SK-N-SH treated with all-trans-retinoic acid at 6 μM for 48 hours (cell line): ENCODE data around the gene R3HDM2.

Experiments used
- ATAC-seq: fragments of 200-7000 bp; cut with Tn5 transposase; 3 replicates; pipeline ENCODE4 v1.9.1; 2020; ENCODE audit warnings: mild to moderate bottlenecking, moderate library complexity
- ARNTL ChIP-seq: fragments of 450-650 bp; formaldehyde crosslinking; IDR thresholded peaks from 2 replicates; pipeline ENCODE4 v1.5.0; 2020; ENCODE audit warnings: low read depth, mild to moderate bottlenecking, moderate library complexity, borderline replicate concordance
- BACH2 ChIP-seq: fragments of 250-450 bp; sonication (Bioruptor Pico); IDR thresholded peaks from 2 replicates; pipeline ENCODE4 v1.9.0; 2021; ENCODE audit warnings: mild to moderate bottlenecking, borderline replicate concordance
- CREB5 ChIP-seq: fragments of 250-450 bp; sonication (Bioruptor Pico); IDR thresholded peaks from 2 replicates; pipeline ENCODE4 v1.5.1; 2020; ENCODE audit warnings: low read depth, mild to moderate bottlenecking, moderate library complexity
- CSDC2 ChIP-seq: fragments of 250-450 bp; sonication (Bioruptor Pico); IDR thresholded peaks from 2 replicates; pipeline ENCODE4 v1.5.0; 2020; ENCODE audit warnings: mild to moderate bottlenecking, moderate library complexity
- ESRRG ChIP-seq: fragments of 250-450 bp; sonication (Bioruptor Pico); IDR thresholded peaks from 2 replicates; pipeline ENCODE4 v1.6.1; 2021; ENCODE audit warnings: mild to moderate bottlenecking
- GLIS3 ChIP-seq: fragments of 250-450 bp; sonication (Bioruptor Pico); IDR thresholded peaks from 2 replicates; pipeline ENCODE4 v1.5.0; 2020; ENCODE audit warnings: mild to moderate bottlenecking, moderate library complexity
- ISL1 ChIP-seq: fragments of 250-450 bp; sonication (Bioruptor Pico); IDR thresholded peaks from 2 replicates; pipeline ENCODE4 v2.1.2; 2022; ENCODE audit warnings: mild to moderate bottlenecking, moderate library complexity
- OSR1 ChIP-seq: fragments of 250-450 bp; sonication (Bioruptor Pico); IDR thresholded peaks from 2 replicates; pipeline ENCODE4 v1.8.0; 2022; ENCODE audit warnings: moderate library complexity, mild to moderate bottlenecking, inconsistent platforms
- PPARA ChIP-seq: fragments of 250-450 bp; sonication (Bioruptor Pico); IDR thresholded peaks from 2 replicates; pipeline ENCODE4 v1.5.0; 2020; ENCODE audit warnings: mild to moderate bottlenecking, borderline replicate concordance
- RARB ChIP-seq: fragments of 250-450 bp; sonication (Bioruptor Pico); IDR thresholded peaks from 2 replicates; pipeline ENCODE4 v1.8.0; 2021; ENCODE audit warnings: mild to moderate bottlenecking, moderate library complexity
- SNAI2 ChIP-seq: fragments of 250-450 bp; sonication (Bioruptor Pico); IDR thresholded peaks from 2 replicates; pipeline ENCODE4 v1.5.0; 2020; ENCODE audit warnings: mild to moderate bottlenecking, moderate library complexity
- TCF4 ChIP-seq: fragments of 250-450 bp; sonication (Bioruptor Pico); IDR thresholded peaks from 2 replicates; pipeline ENCODE4 v1.8.0; 2021; ENCODE audit warnings: mild to moderate bottlenecking, moderate library complexity, borderline replicate concordance
- TOX ChIP-seq: fragments of 250-450 bp; sonication (Bioruptor Pico); IDR thresholded peaks from 2 replicates; pipeline ENCODE4 v1.8.0; 2021; ENCODE audit warnings: mild to moderate bottlenecking, moderate library complexity, borderline replicate concordance
- TSHZ2 ChIP-seq: fragments of 250-450 bp; sonication (Bioruptor Pico); IDR thresholded peaks from 2 replicates; pipeline ENCODE4 v1.5.0; 2020; ENCODE audit warnings: mild to moderate bottlenecking, moderate library complexity
- ZC3H10 ChIP-seq: fragments of 250-450 bp; sonication (Bioruptor Pico); IDR thresholded peaks from 2 replicates; pipeline ENCODE4 v1.5.1; 2021; ENCODE audit warnings: mild to moderate bottlenecking, moderate library complexity
- ZFP3 ChIP-seq: fragments of 250-450 bp; sonication (Bioruptor Pico); IDR thresholded peaks from 2 replicates; pipeline ENCODE4 v1.5.0; 2020; ENCODE audit warnings: mild to moderate bottlenecking, moderate library complexity
- ZFP30 ChIP-seq: fragments of 450-650 bp; formaldehyde crosslinking; IDR thresholded peaks from 2 replicates; pipeline ENCODE4 v1.5.0; 2022; ENCODE audit warnings: mild to moderate bottlenecking, moderate library complexity
- ZNF565 ChIP-seq: fragments of 450-650 bp; formaldehyde crosslinking; conservative IDR thresholded peaks from 2 replicates; pipeline ENCODE4 v1.5.0; 2020; ENCODE audit warnings: low read depth, mild to moderate bottlenecking, moderate library complexity
- ZNF70 ChIP-seq: fragments of 450-650 bp; formaldehyde crosslinking; IDR thresholded peaks from 2 replicates; pipeline ENCODE4 v1.5.0; 2020; ENCODE audit warnings: mild to moderate bottlenecking, moderate library complexity
- ZNF8 ChIP-seq: fragments of 450-650 bp; formaldehyde crosslinking; IDR thresholded peaks from 2 replicates; pipeline ENCODE4 v1.5.0; 2020; ENCODE audit warnings: mild to moderate bottlenecking, moderate library complexity
- TF ChIP-seq, protein P1 (sequence below): fragments of 250-450 bp; sonication (Bioruptor Pico); IDR thresholded peaks from 2 replicates; pipeline ENCODE4 v1.5.1; 2021; ENCODE audit warnings: mild to moderate bottlenecking, moderate library complexity
- TF ChIP-seq, protein P2 (sequence below): fragments of 250-450 bp; sonication (Bioruptor Pico); IDR thresholded peaks from 2 replicates; pipeline ENCODE4 v1.8.0; 2021; ENCODE audit warnings: low read depth, mild to moderate bottlenecking, moderate library complexity, borderline replicate concordance
- TF ChIP-seq, protein P3 (sequence below): fragments of 250-450 bp; sonication (Bioruptor Pico); IDR thresholded peaks from 2 replicates; pipeline ENCODE4 v1.8.0; 2020; ENCODE audit warnings: mild to moderate bottlenecking, moderate library complexity, borderline replicate concordance

The R3HDM2 gene

GRCh38 chr12:57258977-57259970, 171.6 kb downstream of the R3HDM2 start:
- no peak for ATAC-seq
- TF ChIP-seq ZNF70 (CRISPR knock-in tag) = no peak
- TF ChIP-seq ZNF8 (CRISPR knock-in tag) = no peak
- no peak for TF ChIP-seq CSDC2 (CRISPR knock-in tag)
- no peak for TF ChIP-seq GLIS3 (CRISPR knock-in tag)
- no peak for TF ChIP-seq ZFP3 (CRISPR knock-in tag)
- TF ChIP-seq TSHZ2 (CRISPR knock-in tag) = 0 out of 2 replicates have a peak, but pooled peaks have one; percentile 41
- no peak for TF ChIP-seq TOX (CRISPR knock-in tag)
- no peak for TF ChIP-seq BACH2 (CRISPR knock-in tag)
- no peak for TF ChIP-seq ZNF565 (CRISPR knock-in tag)
- TF ChIP-seq ZFP30 (CRISPR knock-in tag) = no peak
- TF ChIP-seq ISL1 = peak; percentile 61
- TF ChIP-seq SNAI2 = no peak
- peak; percentile 24; the same call in 1 of the 2 replicates for TF ChIP-seq TCF4
- no peak for TF ChIP-seq PPARA (CRISPR knock-in tag)
- TF ChIP-seq ARNTL (CRISPR knock-in tag) = no peak
- no peak for TF ChIP-seq RARB (CRISPR knock-in tag)

DNA sequence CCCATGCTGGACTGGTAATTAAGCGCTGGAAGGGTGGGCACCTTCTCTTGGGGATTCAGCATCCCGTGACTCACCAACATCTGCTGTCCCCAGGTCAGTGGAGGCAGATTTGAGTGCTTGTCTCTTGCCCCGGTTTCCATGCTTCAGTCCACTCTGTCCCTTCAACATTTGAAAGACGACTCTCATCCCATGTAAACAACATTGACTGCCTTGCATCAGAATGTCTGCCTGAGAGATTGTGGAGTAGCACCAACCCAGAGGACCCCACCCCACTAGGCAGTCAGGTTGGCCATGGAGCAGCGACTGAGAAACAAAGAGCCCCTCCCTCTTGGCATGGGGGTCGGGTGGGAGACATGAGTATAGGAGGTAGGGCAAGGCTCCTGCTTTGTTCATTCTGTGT, 174.9 kb downstream of the R3HDM2 start:
- TF ChIP-seq ISL1 (no peak), GLIS3 (CRISPR knock-in tag) (no peak), ZFP3 (CRISPR knock-in tag) (no peak), ZNF565 (CRISPR knock-in tag) (no peak), ZC3H10 (CRISPR knock-in tag) (no peak), CREB5 (CRISPR knock-in tag) (no peak), BACH2 (CRISPR knock-in tag) (no peak), SNAI2 (no peak), RARB (CRISPR knock-in tag) (no peak), ESRRG (CRISPR knock-in tag) (no peak), TCF4 (no peak), CSDC2 (CRISPR knock-in tag) (no peak), OSR1 (CRISPR knock-in tag) (no peak), ARNTL (CRISPR knock-in tag) (no peak), TSHZ2 (CRISPR knock-in tag) (no peak), ZNF8 (CRISPR knock-in tag) (no peak)
- TF ChIP-seq, protein P1, sequence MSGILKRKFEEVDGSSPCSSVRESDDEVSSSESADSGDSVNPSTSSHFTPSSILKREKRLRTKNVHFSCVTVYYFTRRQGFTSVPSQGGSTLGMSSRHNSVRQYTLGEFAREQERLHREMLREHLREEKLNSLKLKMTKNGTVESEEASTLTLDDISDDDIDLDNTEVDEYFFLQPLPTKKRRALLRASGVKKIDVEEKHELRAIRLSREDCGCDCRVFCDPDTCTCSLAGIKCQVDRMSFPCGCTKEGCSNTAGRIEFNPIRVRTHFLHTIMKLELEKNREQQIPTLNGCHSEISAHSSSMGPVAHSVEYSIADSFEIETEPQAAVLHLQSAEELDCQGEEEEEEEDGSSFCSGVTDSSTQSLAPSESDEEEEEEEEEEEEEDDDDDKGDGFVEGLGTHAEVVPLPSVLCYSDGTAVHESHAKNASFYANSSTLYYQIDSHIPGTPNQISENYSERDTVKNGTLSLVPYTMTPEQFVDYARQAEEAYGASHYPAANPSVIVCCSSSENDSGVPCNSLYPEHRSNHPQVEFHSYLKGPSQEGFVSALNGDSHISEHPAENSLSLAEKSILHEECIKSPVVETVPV = no peak
- TF ChIP-seq, protein P2, sequence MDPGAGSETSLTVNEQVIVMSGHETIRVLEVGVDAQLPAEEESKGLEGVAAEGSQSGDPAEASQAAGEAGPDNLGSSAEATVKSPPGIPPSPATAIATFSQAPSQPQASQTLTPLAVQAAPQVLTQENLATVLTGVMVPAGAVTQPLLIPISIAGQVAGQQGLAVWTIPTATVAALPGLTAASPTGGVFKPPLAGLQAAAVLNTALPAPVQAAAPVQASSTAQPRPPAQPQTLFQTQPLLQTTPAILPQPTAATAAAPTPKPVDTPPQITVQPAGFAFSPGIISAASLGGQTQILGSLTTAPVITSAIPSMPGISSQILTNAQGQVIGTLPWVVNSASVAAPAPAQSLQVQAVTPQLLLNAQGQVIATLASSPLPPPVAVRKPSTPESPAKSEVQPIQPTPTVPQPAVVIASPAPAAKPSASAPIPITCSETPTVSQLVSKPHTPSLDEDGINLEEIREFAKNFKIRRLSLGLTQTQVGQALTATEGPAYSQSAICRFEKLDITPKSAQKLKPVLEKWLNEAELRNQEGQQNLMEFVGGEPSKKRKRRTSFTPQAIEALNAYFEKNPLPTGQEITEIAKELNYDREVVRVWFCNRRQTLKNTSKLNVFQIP (CRISPR knock-in tag) = no peak
- TF ChIP-seq, protein P3, sequence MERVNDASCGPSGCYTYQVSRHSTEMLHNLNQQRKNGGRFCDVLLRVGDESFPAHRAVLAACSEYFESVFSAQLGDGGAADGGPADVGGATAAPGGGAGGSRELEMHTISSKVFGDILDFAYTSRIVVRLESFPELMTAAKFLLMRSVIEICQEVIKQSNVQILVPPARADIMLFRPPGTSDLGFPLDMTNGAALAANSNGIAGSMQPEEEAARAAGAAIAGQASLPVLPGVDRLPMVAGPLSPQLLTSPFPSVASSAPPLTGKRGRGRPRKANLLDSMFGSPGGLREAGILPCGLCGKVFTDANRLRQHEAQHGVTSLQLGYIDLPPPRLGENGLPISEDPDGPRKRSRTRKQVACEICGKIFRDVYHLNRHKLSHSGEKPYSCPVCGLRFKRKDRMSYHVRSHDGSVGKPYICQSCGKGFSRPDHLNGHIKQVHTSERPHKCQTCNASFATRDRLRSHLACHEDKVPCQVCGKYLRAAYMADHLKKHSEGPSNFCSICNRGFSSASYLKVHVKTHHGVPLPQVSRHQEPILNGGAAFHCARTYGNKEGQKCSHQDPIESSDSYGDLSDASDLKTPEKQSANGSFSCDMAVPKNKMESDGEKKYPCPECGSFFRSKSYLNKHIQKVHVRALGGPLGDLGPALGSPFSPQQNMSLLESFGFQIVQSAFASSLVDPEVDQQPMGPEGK (CRISPR knock-in tag) = no peak
- no peak for ATAC-seq
